IMR-90 (cell line): Measurements from ENCODE around the gene SYS1. TPM values are rescaled to one million over a fixed set of nuclear protein-coding genes. Genes with fewer than 3 reads are reported as not detected.

Experiments used
- CTCF ChIP-seq: conservative IDR thresholded peaks from 2 replicates; pipeline ENCODE4 v1.5.1; 2012; ENCODE audit warnings: mild to moderate bottlenecking, low read depth, low read length, improper control_type of control experiment
- MAFK ChIP-seq: IDR thresholded peaks from 2 replicates; pipeline ENCODE4 v1.6.1; 2012; ENCODE audit warnings: low read depth, low read length, improper control_type of control experiment
- NFE2L2 ChIP-seq: fragments of 150-350 bp; IDR thresholded peaks from 2 replicates; pipeline ENCODE4 v1.6.1; 2016; ENCODE audit warnings: low read depth, mild to moderate bottlenecking, low read length
- POLR2A ChIP-seq: IDR thresholded peaks from 2 replicates; pipeline ENCODE4 v1.6.1; 2012; ENCODE audit warnings: mild to moderate bottlenecking, low read depth, low read length
- polyA plus RNA-seq, 3 experiments: library from polyadenylated mRNA; depleted of rRNA; stranded (reverse); fragments of >200 nt; gene quantifications; 2 replicates each; pipeline ENCODE4 v1.2.3, GENCODE V29; 2012; ENCODE audit warnings: low replicate concordance in 1 of 3
- total RNA-seq: library from RNA; depleted of rRNA; stranded (reverse); fragments of >200 nt; gene quantifications from 2 replicates; pipeline ENCODE4 v1.2.3, GENCODE V29; 2012

Gene SYS1
- total and polyA plus RNA-seq, 2 of the 4 experiments (the other 2 are of a cell fraction) = 12.9 to 24.6 TPM

- TF ChIP-seq NFE2L2 (no peak), POLR2A (no peak), MAFK (no peak), CTCF (no peak)
These were observed 43.5 kb downstream of the SYS1 start (continued) for GRCh38 chr20:45406260-45407066.
